GM19468 (cell line): ENCODE results near the gene RAB20.
"Not testable (repeated sequence)": the region's sequence is repeated elsewhere in the genome, so short reads cannot be mapped to it uniquely, and the experiment has no call there.

ENCODE experiments used
- ATAC-seq: cut with Tn5 transposase; IDR thresholded peaks from one replicate; pipeline ENCODE4 v1.9.1; 2021; ENCODE audit warnings: mild to moderate bottlenecking, moderate library complexity, moderate number of reproducible peaks; ENCODE audit not compliant: unreplicated experiment; ENCODE audit errors: extremely low read depth

RAB20 gene

GRCh38 chr13:110516500-110516899 lies 45.0 kb downstream of the RAB20 start:
- ATAC-seq, result no peak

DNA sequence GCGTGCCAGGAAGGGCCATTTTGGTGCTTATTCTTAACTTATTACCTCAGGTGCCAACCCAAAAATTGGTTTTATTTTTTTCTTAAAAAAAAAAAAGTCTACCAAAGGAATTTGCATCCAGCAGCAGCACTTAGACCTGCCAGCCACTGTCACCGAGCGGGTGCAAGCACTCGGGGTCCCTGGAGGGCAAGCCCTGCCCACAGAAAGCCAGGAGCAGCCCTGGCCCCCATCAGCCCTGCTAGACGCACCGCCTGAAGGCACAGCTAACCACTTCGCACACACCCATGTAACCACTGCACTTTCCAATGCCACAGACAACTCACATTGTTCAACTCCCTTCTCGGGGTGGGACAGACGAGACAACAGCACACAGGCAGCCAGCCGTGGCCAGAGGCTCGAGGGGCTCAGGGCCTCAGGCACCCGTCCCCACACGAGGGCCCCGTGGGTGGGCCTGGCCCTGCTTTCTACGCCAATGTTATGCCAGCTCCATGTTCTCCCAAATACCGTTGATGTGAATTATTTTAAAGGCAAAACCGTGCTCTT lies 49.3 kb downstream of the RAB20 start:
- no peak for ATAC-seq

GRCh38 chr13:110511509-110512181 lies 49.9 kb downstream of the RAB20 start:
- no peak for ATAC-seq

DNA sequence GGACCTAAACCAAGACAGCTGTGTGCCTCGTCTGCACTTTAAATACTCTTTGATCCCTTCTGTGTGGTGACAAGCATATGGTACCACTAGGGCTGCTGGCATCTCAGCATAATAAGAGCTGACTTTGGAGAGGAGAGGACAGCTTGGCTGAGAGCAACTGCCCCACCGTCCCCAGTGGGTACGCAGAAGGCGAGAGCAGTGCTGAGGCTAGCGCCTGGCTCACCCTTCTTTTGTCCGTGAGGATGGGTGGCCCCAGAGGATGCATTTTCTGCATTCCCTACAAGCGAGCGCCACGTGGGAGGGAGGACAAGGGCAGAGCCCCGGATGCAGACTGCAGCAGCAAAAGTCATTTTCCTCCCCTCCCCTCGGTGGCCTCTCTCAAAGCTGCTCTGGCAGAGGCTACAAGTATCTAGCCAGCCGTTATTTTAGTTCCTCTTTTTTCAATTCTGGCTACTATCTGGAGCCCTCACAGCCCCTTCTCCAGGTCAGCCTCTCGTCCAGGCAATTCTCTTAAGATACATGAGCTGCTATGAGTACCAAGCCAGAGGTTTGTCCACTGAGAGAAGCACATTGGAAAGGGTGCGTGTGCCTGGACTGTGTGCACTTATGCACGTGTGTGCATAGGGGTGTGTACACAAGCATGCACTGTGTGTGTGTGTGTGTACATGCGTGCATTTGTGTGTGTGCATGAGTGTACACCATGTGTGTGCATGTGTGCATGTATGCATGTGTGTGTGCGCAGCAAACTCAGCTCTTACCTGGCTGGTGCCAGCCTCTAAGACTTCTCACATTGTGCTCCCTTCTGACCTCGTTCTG lies 51.3 kb downstream of the RAB20 start:
- no peak for ATAC-seq

- ATAC-seq, result no peak
Measured at GRCh38 chr13:110509478-110509926, 52.0 kb downstream of the RAB20 start.

GRCh38 chr13:110507678-110508381 lies 53.7 kb downstream of the RAB20 start:
- no peak for ATAC-seq

DNA sequence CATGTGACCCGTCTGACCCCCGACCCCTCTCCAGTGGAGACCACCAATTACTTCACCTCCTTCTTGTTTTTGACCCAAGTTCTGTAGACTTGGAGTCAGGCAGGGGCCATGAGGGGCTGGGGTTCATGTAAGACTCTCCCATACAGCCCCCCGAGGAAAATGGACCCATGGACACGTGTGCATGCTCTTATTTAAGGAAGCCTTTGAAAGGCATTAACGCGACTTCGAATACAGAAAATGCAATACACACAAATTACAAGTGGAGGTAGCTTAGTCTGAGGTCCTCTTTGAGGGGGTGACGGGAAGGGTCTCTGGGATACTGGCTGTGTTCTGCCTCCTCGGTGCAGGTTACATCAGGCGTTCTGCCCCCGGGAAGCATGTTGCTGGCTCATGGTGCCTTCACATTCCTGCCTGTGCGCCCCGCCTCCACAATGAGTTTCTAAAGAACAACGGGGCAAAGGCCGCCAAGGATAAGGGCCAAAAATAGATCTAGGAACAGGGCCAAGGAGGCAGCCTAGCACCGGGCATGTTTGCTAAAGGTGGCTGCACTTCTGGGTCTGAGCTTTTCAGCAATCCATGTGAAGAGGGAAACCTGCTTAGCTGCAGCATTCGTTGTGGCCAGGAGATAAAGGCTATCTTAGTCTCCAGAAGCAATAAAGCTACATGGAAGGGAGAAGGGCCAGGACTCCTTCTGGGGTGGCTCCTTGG lies 54.5 kb downstream of the RAB20 start:
- no peak for ATAC-seq

GRCh38 chr13:110506396-110506795 lies 55.1 kb downstream of the RAB20 start:
- no peak for ATAC-seq

DNA sequence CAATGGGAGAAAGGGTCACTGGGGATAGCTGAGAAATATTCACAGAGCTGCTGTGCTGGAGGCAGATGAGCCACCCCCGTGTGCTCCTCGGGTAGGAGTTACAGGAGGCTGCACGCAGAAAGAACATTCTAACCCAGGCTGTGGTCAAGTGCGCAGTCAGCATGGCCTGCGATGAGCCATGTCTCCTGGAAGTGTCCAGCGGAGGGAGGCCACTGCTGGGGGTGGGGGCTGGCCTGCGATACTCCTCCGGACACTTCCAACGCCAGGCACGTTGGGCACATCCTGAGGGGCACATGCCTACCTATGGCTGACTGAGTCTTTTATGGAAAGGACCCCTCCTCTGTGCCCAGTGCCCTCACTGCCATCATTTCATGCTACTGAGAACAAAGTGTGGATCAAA lies 55.9 kb downstream of the RAB20 start:
- ATAC-seq, result no peak

DNA sequence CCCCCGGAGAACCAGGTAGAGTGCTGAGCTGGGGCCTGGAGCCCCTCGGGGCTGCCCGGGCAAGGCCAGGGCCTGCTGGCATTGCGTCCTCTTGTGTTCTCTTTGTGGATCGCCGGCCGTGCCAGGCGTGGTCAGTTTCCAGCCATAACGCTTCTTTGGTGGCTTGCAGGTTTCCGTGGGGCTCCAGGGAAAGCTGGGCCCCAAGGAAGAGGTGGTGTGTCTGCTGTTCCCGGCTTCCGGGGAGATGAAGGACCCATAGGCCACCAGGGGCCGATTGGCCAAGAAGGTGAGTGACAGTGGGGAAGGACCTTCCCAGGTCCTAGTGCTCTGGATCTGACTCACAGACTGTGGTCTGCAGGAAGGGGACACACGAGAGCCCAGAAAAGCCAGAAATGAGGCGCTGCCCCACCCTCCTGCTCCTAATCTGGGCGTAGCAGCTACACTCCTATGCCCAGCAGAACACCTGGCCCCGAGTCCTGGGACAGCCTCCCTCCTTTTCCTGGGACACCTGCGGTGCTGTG lies 57.5 kb downstream of the RAB20 start:
- no peak for ATAC-seq

- no peak for ATAC-seq
Measured at GRCh38 chr13:110503037-110503901, 58.3 kb downstream of the RAB20 start.

- no peak for ATAC-seq
Measured at GRCh38 chr13:110501188-110501587, 60.3 kb downstream of the RAB20 start.

DNA sequence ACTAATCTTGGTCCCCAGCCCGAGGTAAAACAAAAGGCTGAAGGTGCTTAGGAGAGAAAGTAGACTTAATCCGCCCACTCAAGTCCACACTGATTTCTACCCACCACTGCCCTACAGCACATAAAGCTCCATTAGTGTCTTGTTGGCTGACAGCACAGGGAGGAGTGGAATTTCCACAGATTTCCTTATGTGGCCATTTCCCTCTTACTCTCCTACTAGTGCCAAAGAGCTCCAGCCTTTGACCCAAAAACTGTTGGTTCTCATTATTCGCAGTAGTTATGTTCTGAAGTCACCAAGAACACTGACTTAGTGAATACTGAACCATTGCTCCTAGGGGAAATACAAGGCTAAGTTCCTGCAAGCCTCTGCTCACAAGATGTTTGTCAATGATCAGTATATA lies 61.2 kb downstream of the RAB20 start:
- ATAC-seq, result no peak

DNA sequence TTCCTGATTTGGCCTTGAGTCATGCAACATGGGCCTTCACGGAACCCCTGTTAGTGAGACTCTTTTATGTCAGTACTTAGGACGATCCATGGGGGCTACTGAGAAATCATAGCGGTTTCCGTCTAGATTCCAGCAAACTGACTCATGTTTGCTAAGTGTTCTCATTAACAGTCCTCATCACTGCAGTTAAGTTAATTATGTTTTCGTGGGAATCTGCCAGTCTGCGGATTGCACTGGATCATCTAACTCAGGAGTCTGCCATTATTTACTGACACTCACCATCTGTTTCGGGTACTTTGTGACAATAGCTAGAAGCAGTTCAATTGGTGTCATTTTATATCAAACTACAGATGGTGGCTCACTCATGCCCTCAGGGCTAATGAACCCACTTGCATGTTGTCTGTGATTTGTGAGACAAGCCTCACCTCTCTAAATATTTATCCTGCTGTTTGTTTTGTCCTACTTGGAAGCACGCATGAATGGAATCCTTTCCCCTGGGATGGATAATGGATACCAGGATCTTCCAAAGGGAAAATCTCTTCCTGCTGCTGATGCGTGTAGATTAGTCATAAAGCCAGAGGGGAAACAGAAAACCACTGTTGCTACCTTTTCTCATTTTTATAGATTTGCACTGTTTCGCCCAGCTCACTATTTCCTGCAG lies 61.8 kb downstream of the RAB20 start:
- no peak for ATAC-seq

DNA sequence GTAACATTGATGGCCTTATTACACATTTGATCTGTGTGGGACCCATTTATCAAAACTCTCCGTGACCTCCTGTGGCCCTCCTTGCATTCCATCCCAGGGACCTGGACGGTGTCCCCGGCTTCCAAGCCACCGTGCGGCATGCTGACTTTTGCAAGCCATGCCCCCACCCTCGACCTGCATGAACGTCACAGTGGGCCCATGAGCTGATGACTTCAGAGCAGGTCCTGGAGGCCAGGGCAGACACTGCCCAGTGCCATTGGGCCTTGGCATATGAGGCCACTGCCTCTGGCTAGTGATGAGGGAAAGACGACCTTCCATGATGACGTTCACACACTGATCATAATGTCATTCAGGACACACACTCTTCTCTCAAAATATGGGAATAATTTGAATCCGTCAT lies 62.8 kb downstream of the RAB20 start:
- no peak for ATAC-seq

- no peak for ATAC-seq
Measured at GRCh38 chr13:110498327-110498726, 63.2 kb downstream of the RAB20 start.

DNA sequence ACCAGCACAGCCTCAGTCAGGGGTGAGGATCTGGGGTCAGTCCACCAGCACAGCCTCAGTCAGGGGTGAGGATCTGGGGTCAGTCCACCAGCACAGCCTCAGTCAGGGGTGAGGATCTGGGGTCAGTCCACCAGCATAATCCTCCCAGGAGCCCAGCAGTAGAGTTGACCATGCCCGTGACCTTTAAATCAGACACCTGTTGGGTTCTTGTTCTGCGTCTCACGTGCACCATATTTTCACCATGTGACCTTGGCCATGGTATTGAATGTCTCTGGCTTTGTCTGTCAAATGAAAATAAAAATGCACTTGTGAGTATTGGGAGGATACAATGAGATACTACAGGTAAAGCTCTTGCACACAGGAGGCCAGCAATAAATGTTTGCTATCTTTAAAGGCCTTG lies 63.6 kb downstream of the RAB20 start:
- not testable (repeated sequence) for ATAC-seq

DNA sequence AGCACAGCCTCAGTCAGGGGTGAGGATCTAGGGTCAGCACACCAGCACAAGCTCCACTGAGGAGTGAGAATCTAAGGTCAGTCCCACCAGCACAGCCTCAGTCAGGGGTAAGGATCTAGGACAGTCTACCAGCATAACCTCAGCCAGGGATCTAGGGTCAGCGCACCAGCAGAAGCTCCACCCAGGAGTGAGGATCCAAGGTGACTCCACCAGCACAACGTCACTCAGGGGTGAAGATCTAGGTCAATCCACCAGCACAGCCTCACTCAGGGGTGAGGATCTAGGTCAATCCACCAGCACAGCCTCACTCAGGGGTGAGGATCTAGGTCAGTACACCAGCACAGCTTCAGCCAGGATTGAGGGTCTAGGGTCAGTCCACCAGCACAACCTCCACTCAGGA lies 64.5 kb downstream of the RAB20 start:
- no peak for ATAC-seq

DNA sequence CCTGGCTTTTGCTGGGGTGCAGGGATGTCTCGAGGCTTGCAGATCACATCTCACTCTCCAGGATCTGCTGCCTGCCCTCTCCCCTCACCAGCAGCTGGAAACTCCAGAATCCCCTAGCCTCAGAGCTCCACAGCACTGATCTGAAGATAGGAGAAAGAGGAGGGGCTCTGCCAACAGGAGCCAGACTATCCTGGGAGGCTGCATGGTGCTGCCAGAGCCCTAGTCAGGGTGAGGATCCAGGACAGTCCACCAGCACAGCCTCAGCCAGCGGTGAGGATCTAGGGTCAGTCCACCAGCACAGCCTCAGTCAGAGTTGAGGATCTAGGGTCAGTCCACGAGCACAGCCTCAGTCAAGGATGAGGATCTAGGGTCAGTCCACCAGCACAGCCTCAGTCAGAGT lies 65.2 kb downstream of the RAB20 start:
- ATAC-seq, result no peak
